A549 (cell line): Measurements from ENCODE around the gene TTC4.

ENCODE experiments used
- CTCF ChIP-seq: fragments of >200 bp; sonication (Bioruptor Twin); formaldehyde crosslinking; IDR thresholded peaks from 3 replicates; pipeline ENCODE4 v1.5.1; 2016
- EHMT2 ChIP-seq: fragments of 200-600 bp; sonication (generic); IDR thresholded peaks from 2 replicates; pipeline ENCODE4 v1.6.1; 2016; ENCODE audit warnings: antibody characterized with exemption, low read depth, mild to moderate bottlenecking, moderate library complexity
- ESRRA ChIP-seq: fragments of 150-350 bp; IDR thresholded peaks from 2 replicates; pipeline ENCODE4 v1.6.1; 2014; ENCODE audit warnings: mild to moderate bottlenecking, low read length, borderline replicate concordance
- KDM1A ChIP-seq: fragments of 200-600 bp; sonication (generic); IDR thresholded peaks from 2 replicates; pipeline ENCODE4 v1.6.1; 2016; ENCODE audit warnings: low read depth, mild to moderate bottlenecking
- POLR2A ChIP-seq: IDR thresholded peaks from 2 replicates; pipeline ENCODE4 v1.6.1; 2012; ENCODE audit warnings: mild to moderate bottlenecking, low read length
- RAD21 ChIP-seq, 2 experiments: fragments of >200 bp in 1 of 2; sonication (Bioruptor Twin) in 1 of 2; formaldehyde crosslinking in 1 of 2; IDR thresholded peaks in 1 of 2; conservative IDR thresholded peaks in 1 of 2; 2 replicates in 1 of 2; 3 replicates in 1 of 2; pipeline ENCODE4 v1.6.1; 2012 to 2018; ENCODE audit warnings: inconsistent platforms in 1 of 2
- REST ChIP-seq: fragments of 200-600 bp; sonication (generic); IDR thresholded peaks from 2 replicates; pipeline ENCODE4 v1.6.1; 2016; ENCODE audit warnings: antibody characterized with exemption, mild to moderate bottlenecking, moderate library complexity
- RNF2 ChIP-seq: fragments of 200-600 bp; sonication (generic); IDR thresholded peaks from 2 replicates; pipeline ENCODE4 v1.6.1; 2016; ENCODE audit warnings: low read depth, mild to moderate bottlenecking, antibody characterized with exemption, moderate library complexity, borderline replicate concordance
- TP53 ChIP-seq: fragments of 250-450 bp; sonication (Bioruptor Pico); IDR thresholded peaks from 2 replicates; pipeline ENCODE4 v1.5.0; 2021; ENCODE audit warnings: mild to moderate bottlenecking, moderate library complexity

GRCh38 chr1:54738244-54738643, 22.6 kb downstream of the TTC4 start:
- TF ChIP-seq REST (no peak), POLR2A (no peak), CTCF (no peak), RNF2 (no peak), TP53 (CRISPR knock-in tag) (no peak), ESRRA (no peak), RAD21 (conservative IDR thresholded peaks at IDR 0.05 in 1 of 2, IDR thresholded peaks at IDR 0.05 in 1 of 2) (no peak), EHMT2 (no peak), KDM1A (no peak)
